ENCODE results near the gene TNS1.
"Not testable (repeated sequence)": the region's sequence is repeated elsewhere in the genome, so short reads cannot be mapped to it uniquely, and the experiment has no call there.

The TNS1 gene

GRCh38 chr2:218018842-218019125, 16.0 kb upstream of the TNS1 start:
- not testable (repeated sequence) for H3K4me3 ChIP-seq (ENCODE audit: low read length); DNase-seq (ENCODE audit: low read depth, low spot score)

- no peak overlapping the region for H3K4me3 ChIP-seq (ENCODE audit: low read length)
- DNase-seq (ENCODE audit: low read depth, low spot score): no peak
These were observed 14.6 kb upstream of the TNS1 start for GRCh38 chr2:218017211-218018053.

- no peak for DNase-seq (ENCODE audit: low read depth, low spot score)
- H3K4me3 ChIP-seq (ENCODE audit: low read length): no peak overlapping the region
These were observed 14.0 kb upstream of the TNS1 start for GRCh38 chr2:218016810-218017209.

GRCh38 chr2:218015586-218016521, 13.1 kb upstream of the TNS1 start:
- DNase-seq (ENCODE audit: low read depth, low spot score): no peak
- no peak overlapping the region for H3K4me3 ChIP-seq (ENCODE audit: low read length)

GRCh38 chr2:218014706-218015585, 12.2 kb upstream of the TNS1 start:
- no peak for DNase-seq (ENCODE audit: low read depth, low spot score)
- no peak overlapping the region for H3K4me3 ChIP-seq (ENCODE audit: low read length)

GRCh38 chr2:218013289-218013688, 10.5 kb upstream of the TNS1 start:
- no peak overlapping the region for H3K4me3 ChIP-seq (ENCODE audit: low read length)
- no peak for DNase-seq (ENCODE audit: low read depth, low spot score)

GRCh38 chr2:218012284-218012683, 9.5 kb upstream of the TNS1 start:
- H3K4me3 ChIP-seq (ENCODE audit: low read length): no peak overlapping the region
- no peak for DNase-seq (ENCODE audit: low read depth, low spot score)

GRCh38 chr2:218011653-218012040, 8.9 kb upstream of the TNS1 start:
- no peak overlapping the region for H3K4me3 ChIP-seq (ENCODE audit: low read length)
- DNase-seq (ENCODE audit: low read depth, low spot score): no peak

- no peak for DNase-seq (ENCODE audit: low read depth, low spot score)
- no peak overlapping the region for H3K4me3 ChIP-seq (ENCODE audit: low read length)
These were observed 8.3 kb upstream of the TNS1 start for GRCh38 chr2:218010984-218011652.

GRCh38 chr2:218010140-218010983, 7.6 kb upstream of the TNS1 start:
- DNase-seq (ENCODE audit: low read depth, low spot score): no peak
- no peak overlapping the region for H3K4me3 ChIP-seq (ENCODE audit: low read length)

- DNase-seq (ENCODE audit: low read depth, low spot score): no peak
- H3K4me3 ChIP-seq (ENCODE audit: low read length): no peak overlapping the region
These were observed 7.0 kb upstream of the TNS1 start for GRCh38 chr2:218009765-218010139.

GRCh38 chr2:218009231-218009630, 6.4 kb upstream of the TNS1 start:
- H3K4me3 ChIP-seq (ENCODE audit: low read length): no peak overlapping the region

GRCh38 chr2:218008060-218009040, 5.6 kb upstream of the TNS1 start:
- H3K4me3 ChIP-seq (ENCODE audit: low read length): no peak overlapping the region
- no peak for DNase-seq (ENCODE audit: low read depth, low spot score)

More at GRCh38 chr2:218009231-218009630, 6.4 kb upstream of the TNS1 start:
- DNase-seq (ENCODE audit: low read depth, low spot score): no peak

GRCh38 chr2:218006741-218007140, 3.9 kb upstream of the TNS1 start:
- H3K4me3 ChIP-seq (ENCODE audit: low read length): no peak overlapping the region
- no peak for DNase-seq (ENCODE audit: low read depth, low spot score)

- no peak overlapping the region for H3K4me3 ChIP-seq (ENCODE audit: low read length)
- no peak for DNase-seq (ENCODE audit: low read depth, low spot score)
These were observed 2.7 kb upstream of the TNS1 start for GRCh38 chr2:218005486-218005885.

- no peak for DNase-seq (ENCODE audit: low read depth, low spot score)
- H3K4me3 ChIP-seq (ENCODE audit: low read length): no peak overlapping the region
These were observed 2.2 kb upstream of the TNS1 start for GRCh38 chr2:218005028-218005427.

GRCh38 chr2:218003981-218004419, 1.2 kb upstream of the TNS1 start:
- H3K4me3 ChIP-seq (ENCODE audit: low read length): no peak overlapping the region
- DNase-seq (ENCODE audit: low read depth, low spot score): no peak
